SK-N-SH treated with all-trans-retinoic acid at 6 μM for 48 hours (cell line): ENCODE measurements around the gene C3orf49.

Experiments
- ATAC-seq: fragments of 200-7000 bp; cut with Tn5 transposase; 3 replicates; pipeline ENCODE4 v1.9.1; 2020; ENCODE audit warnings: mild to moderate bottlenecking, moderate library complexity
- ARNTL ChIP-seq: fragments of 450-650 bp; formaldehyde crosslinking; IDR thresholded peaks from 2 replicates; pipeline ENCODE4 v1.5.0; 2020; ENCODE audit warnings: low read depth, mild to moderate bottlenecking, moderate library complexity, borderline replicate concordance
- BACH2 ChIP-seq: fragments of 250-450 bp; sonication (Bioruptor Pico); IDR thresholded peaks from 2 replicates; pipeline ENCODE4 v1.9.0; 2021; ENCODE audit warnings: mild to moderate bottlenecking, borderline replicate concordance
- CSDC2 ChIP-seq: fragments of 250-450 bp; sonication (Bioruptor Pico); IDR thresholded peaks from 2 replicates; pipeline ENCODE4 v1.5.0; 2020; ENCODE audit warnings: mild to moderate bottlenecking, moderate library complexity
- ESRRG ChIP-seq: fragments of 250-450 bp; sonication (Bioruptor Pico); IDR thresholded peaks from 2 replicates; pipeline ENCODE4 v1.6.1; 2021; ENCODE audit warnings: mild to moderate bottlenecking
- GLIS3 ChIP-seq: fragments of 250-450 bp; sonication (Bioruptor Pico); IDR thresholded peaks from 2 replicates; pipeline ENCODE4 v1.5.0; 2020; ENCODE audit warnings: mild to moderate bottlenecking, moderate library complexity
- ISL1 ChIP-seq: fragments of 250-450 bp; sonication (Bioruptor Pico); IDR thresholded peaks from 2 replicates; pipeline ENCODE4 v2.1.2; 2022; ENCODE audit warnings: mild to moderate bottlenecking, moderate library complexity
- OSR1 ChIP-seq: fragments of 250-450 bp; sonication (Bioruptor Pico); IDR thresholded peaks from 2 replicates; pipeline ENCODE4 v1.8.0; 2022; ENCODE audit warnings: moderate library complexity, mild to moderate bottlenecking, inconsistent platforms
- RARB ChIP-seq: fragments of 250-450 bp; sonication (Bioruptor Pico); IDR thresholded peaks from 2 replicates; pipeline ENCODE4 v1.8.0; 2021; ENCODE audit warnings: mild to moderate bottlenecking, moderate library complexity
- TCF4 ChIP-seq: fragments of 250-450 bp; sonication (Bioruptor Pico); IDR thresholded peaks from 2 replicates; pipeline ENCODE4 v1.8.0; 2021; ENCODE audit warnings: mild to moderate bottlenecking, moderate library complexity, borderline replicate concordance
- TOX ChIP-seq: fragments of 250-450 bp; sonication (Bioruptor Pico); IDR thresholded peaks from 2 replicates; pipeline ENCODE4 v1.8.0; 2021; ENCODE audit warnings: mild to moderate bottlenecking, moderate library complexity, borderline replicate concordance
- ZC3H10 ChIP-seq: fragments of 250-450 bp; sonication (Bioruptor Pico); IDR thresholded peaks from 2 replicates; pipeline ENCODE4 v1.5.1; 2021; ENCODE audit warnings: mild to moderate bottlenecking, moderate library complexity
- ZFP3 ChIP-seq: fragments of 250-450 bp; sonication (Bioruptor Pico); IDR thresholded peaks from 2 replicates; pipeline ENCODE4 v1.5.0; 2020; ENCODE audit warnings: mild to moderate bottlenecking, moderate library complexity
- ZFP30 ChIP-seq: fragments of 450-650 bp; formaldehyde crosslinking; IDR thresholded peaks from 2 replicates; pipeline ENCODE4 v1.5.0; 2022; ENCODE audit warnings: mild to moderate bottlenecking, moderate library complexity
- ZNF565 ChIP-seq: fragments of 450-650 bp; formaldehyde crosslinking; conservative IDR thresholded peaks from 2 replicates; pipeline ENCODE4 v1.5.0; 2020; ENCODE audit warnings: low read depth, mild to moderate bottlenecking, moderate library complexity
- ZNF70 ChIP-seq: fragments of 450-650 bp; formaldehyde crosslinking; IDR thresholded peaks from 2 replicates; pipeline ENCODE4 v1.5.0; 2020; ENCODE audit warnings: mild to moderate bottlenecking, moderate library complexity
- ZNF8 ChIP-seq: fragments of 450-650 bp; formaldehyde crosslinking; IDR thresholded peaks from 2 replicates; pipeline ENCODE4 v1.5.0; 2020; ENCODE audit warnings: mild to moderate bottlenecking, moderate library complexity
- TF ChIP-seq, protein P1 (sequence below): fragments of 250-450 bp; sonication (Bioruptor Pico); IDR thresholded peaks from 2 replicates; pipeline ENCODE4 v1.5.0; 2020; ENCODE audit warnings: mild to moderate bottlenecking, moderate library complexity
- TF ChIP-seq, protein P2 (sequence below): fragments of 250-450 bp; sonication (Bioruptor Pico); IDR thresholded peaks from 2 replicates; pipeline ENCODE4 v1.8.0; 2020; ENCODE audit warnings: mild to moderate bottlenecking, moderate library complexity, borderline replicate concordance
- TF ChIP-seq, protein P3 (sequence below): fragments of 250-450 bp; sonication (Bioruptor Pico); IDR thresholded peaks from 2 replicates; pipeline ENCODE4 v1.5.1; 2021; ENCODE audit warnings: mild to moderate bottlenecking, moderate library complexity
- TF ChIP-seq, protein P4 (sequence below): fragments of 250-450 bp; sonication (Bioruptor Pico); IDR thresholded peaks from 2 replicates; pipeline ENCODE4 v1.5.1; 2020; ENCODE audit warnings: low read depth, mild to moderate bottlenecking, moderate library complexity

C3orf49 gene, protein sequence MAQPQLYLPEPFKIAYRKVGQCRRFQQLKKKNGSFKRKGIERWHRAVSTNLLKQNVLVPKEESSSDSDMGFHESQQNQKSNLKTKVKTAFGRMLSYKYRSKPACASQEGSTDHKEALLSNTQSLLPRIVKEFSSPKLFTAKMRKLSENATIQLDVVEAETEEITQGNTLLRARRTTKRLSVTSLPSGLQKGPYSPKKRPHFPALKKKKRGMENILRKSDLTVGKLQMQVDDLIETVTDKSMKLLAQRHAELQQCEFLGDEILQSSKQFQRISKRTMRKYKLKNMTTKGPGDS

DNA sequence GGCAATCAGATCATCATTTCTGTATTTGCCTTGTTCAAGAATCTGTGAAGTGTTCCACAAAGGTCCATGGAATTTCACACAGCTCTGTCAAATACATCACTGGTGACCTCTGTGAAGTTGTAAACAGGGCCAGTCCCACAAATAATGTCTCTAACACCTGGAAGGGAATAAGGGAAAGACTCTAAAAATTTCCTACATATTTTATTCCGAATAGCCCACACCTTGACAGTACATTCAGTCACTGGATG, at the start of gene C3orf49:
TSS of gene C3orf49 (plus strand) at position 149 of the 248 bp plus-strand sequence. CDS start 173 bp downstream, outside the sequence.
- TF ChIP-seq, protein P1, sequence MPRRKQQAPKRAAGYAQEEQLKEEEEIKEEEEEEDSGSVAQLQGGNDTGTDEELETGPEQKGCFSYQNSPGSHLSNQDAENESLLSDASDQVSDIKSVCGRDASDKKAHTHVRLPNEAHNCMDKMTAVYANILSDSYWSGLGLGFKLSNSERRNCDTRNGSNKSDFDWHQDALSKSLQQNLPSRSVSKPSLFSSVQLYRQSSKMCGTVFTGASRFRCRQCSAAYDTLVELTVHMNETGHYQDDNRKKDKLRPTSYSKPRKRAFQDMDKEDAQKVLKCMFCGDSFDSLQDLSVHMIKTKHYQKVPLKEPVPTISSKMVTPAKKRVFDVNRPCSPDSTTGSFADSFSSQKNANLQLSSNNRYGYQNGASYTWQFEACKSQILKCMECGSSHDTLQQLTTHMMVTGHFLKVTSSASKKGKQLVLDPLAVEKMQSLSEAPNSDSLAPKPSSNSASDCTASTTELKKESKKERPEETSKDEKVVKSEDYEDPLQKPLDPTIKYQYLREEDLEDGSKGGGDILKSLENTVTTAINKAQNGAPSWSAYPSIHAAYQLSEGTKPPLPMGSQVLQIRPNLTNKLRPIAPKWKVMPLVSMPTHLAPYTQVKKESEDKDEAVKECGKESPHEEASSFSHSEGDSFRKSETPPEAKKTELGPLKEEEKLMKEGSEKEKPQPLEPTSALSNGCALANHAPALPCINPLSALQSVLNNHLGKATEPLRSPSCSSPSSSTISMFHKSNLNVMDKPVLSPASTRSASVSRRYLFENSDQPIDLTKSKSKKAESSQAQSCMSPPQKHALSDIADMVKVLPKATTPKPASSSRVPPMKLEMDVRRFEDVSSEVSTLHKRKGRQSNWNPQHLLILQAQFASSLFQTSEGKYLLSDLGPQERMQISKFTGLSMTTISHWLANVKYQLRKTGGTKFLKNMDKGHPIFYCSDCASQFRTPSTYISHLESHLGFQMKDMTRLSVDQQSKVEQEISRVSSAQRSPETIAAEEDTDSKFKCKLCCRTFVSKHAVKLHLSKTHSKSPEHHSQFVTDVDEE, result no peak
- no peak for TF ChIP-seq ZFP3
- TF ChIP-seq ZFP30 (CRISPR knock-in tag), result no peak
- TF ChIP-seq GLIS3 (CRISPR knock-in tag), result no peak
- TF ChIP-seq TCF4 (CRISPR knock-in tag), result no peak
- no peak for TF ChIP-seq BACH2 (CRISPR knock-in tag)

GRCh38 chr3:63774781-63775180, 44.3 kb upstream of the C3orf49 start:
- TF ChIP-seq, protein P2, sequence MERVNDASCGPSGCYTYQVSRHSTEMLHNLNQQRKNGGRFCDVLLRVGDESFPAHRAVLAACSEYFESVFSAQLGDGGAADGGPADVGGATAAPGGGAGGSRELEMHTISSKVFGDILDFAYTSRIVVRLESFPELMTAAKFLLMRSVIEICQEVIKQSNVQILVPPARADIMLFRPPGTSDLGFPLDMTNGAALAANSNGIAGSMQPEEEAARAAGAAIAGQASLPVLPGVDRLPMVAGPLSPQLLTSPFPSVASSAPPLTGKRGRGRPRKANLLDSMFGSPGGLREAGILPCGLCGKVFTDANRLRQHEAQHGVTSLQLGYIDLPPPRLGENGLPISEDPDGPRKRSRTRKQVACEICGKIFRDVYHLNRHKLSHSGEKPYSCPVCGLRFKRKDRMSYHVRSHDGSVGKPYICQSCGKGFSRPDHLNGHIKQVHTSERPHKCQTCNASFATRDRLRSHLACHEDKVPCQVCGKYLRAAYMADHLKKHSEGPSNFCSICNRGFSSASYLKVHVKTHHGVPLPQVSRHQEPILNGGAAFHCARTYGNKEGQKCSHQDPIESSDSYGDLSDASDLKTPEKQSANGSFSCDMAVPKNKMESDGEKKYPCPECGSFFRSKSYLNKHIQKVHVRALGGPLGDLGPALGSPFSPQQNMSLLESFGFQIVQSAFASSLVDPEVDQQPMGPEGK (CRISPR knock-in tag), result no peak
- TF ChIP-seq, protein P3, sequence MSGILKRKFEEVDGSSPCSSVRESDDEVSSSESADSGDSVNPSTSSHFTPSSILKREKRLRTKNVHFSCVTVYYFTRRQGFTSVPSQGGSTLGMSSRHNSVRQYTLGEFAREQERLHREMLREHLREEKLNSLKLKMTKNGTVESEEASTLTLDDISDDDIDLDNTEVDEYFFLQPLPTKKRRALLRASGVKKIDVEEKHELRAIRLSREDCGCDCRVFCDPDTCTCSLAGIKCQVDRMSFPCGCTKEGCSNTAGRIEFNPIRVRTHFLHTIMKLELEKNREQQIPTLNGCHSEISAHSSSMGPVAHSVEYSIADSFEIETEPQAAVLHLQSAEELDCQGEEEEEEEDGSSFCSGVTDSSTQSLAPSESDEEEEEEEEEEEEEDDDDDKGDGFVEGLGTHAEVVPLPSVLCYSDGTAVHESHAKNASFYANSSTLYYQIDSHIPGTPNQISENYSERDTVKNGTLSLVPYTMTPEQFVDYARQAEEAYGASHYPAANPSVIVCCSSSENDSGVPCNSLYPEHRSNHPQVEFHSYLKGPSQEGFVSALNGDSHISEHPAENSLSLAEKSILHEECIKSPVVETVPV (CRISPR knock-in tag), result no peak
- no peak for TF ChIP-seq ZNF565 (CRISPR knock-in tag)
- TF ChIP-seq, protein P1, result no peak
- TF ChIP-seq OSR1 (CRISPR knock-in tag), result no peak
- TF ChIP-seq TOX (CRISPR knock-in tag), result no peak
- TF ChIP-seq TCF4 (CRISPR knock-in tag), result no peak
- TF ChIP-seq ZFP3, result no peak
- TF ChIP-seq, protein P4, sequence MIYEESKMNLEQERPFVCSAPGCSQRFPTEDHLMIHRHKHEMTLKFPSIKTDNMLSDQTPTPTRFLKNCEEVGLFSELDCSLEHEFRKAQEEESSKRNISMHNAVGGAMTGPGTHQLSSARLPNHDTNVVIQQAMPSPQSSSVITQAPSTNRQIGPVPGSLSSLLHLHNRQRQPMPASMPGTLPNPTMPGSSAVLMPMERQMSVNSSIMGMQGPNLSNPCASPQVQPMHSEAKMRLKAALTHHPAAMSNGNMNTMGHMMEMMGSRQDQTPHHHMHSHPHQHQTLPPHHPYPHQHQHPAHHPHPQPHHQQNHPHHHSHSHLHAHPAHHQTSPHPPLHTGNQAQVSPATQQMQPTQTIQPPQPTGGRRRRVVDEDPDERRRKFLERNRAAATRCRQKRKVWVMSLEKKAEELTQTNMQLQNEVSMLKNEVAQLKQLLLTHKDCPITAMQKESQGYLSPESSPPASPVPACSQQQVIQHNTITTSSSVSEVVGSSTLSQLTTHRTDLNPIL, result no peak
- TF ChIP-seq ZNF8 (CRISPR knock-in tag), result no peak
- TF ChIP-seq GLIS3 (CRISPR knock-in tag), result no peak
- TF ChIP-seq ZC3H10 (CRISPR knock-in tag), result no peak

More for the DNA sequence above, at the start of gene C3orf49:
- ATAC-seq, result no peak

DNA sequence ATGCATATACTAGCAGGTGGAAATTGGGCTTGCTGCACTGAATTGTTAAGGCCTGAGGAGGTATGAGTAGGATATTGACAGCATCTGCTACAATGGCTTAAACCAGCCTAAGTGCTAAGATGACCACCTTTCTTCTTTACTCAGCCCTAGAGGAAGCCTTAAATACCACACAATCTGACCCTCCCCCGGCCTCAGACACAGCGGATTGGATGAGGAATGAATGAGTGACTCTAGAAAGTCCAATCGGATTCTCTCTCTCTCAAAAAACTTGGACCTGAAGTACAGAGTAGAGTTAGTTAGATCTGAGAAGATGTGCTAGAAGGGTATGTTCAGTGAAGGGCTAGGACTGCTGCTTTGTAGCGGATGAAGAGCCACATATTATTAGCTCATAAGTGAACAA, 39.9 kb upstream of the C3orf49 start:
- ATAC-seq, result no peak
- TF ChIP-seq, protein P4, result no peak
- no peak for TF ChIP-seq GLIS3 (CRISPR knock-in tag)
- TF ChIP-seq, all 23 proteins: peak for 0

More at GRCh38 chr3:63774781-63775180, 44.3 kb upstream of the C3orf49 start:
- no peak for ATAC-seq

- peak; percentile 74 for ATAC-seq
- TF ChIP-seq OSR1 (CRISPR knock-in tag) (no peak), ZC3H10 (CRISPR knock-in tag) (no peak), ZNF70 (CRISPR knock-in tag) (no peak), ZNF565 (CRISPR knock-in tag) (no peak), ESRRG (CRISPR knock-in tag) (no peak), ARNTL (no peak), CSDC2 (no peak), RARB (CRISPR knock-in tag) (no peak), ISL1 (CRISPR knock-in tag) (no peak)
- TF ChIP-seq, protein P3 (CRISPR knock-in tag), result no peak
- TF ChIP-seq, protein P2 (CRISPR knock-in tag), result no peak
These were observed 27.1 kb upstream of the C3orf49 start for GRCh38 chr3:63791974-63792373.
